GM18951 (cell line): Measurements from ENCODE around the gene EGFR.

Source experiments
- POLR2A ChIP-seq: IDR thresholded peaks from 4 replicates; pipeline ENCODE4 v1.6.1; 2011; ENCODE audit warnings: mild to moderate bottlenecking; ENCODE audit not compliant: insufficient read length, insufficient read depth; ENCODE audit errors: extremely low read depth
- in situ Hi-C: fragments of 300-500 bp; cut with MboI; formaldehyde crosslinking; loops from one replicate; pipeline ENCODE4 v1.12.0; 2022; ENCODE audit warnings: low sequenced_read_pairs, mixed read lengths, inconsistent platforms; ENCODE audit not compliant: unreplicated experiment

EGFR gene

DNA sequence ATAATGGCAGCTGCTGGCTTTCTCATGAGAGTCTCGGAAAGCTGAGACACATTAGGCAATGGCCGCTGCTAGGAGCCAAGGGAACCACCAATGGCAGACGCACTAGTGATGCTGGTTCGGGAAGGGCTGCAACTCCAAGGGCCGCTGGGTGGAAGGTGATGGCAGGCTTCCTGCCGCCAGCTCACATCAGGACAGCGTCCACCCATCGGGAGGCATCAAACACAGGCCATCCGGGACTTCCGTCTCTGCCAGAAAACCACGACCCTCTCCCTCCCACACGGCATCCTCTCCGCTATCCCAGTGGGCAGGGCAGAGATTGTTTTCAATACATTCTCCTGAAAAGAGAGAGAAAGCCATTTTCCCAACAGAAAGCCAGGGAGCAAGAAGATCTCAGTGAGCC lies 27.5 kb upstream of the EGFR start:
- in situ Hi-C loops, result no loop called here
- TF ChIP-seq POLR2A, result no peak

DNA sequence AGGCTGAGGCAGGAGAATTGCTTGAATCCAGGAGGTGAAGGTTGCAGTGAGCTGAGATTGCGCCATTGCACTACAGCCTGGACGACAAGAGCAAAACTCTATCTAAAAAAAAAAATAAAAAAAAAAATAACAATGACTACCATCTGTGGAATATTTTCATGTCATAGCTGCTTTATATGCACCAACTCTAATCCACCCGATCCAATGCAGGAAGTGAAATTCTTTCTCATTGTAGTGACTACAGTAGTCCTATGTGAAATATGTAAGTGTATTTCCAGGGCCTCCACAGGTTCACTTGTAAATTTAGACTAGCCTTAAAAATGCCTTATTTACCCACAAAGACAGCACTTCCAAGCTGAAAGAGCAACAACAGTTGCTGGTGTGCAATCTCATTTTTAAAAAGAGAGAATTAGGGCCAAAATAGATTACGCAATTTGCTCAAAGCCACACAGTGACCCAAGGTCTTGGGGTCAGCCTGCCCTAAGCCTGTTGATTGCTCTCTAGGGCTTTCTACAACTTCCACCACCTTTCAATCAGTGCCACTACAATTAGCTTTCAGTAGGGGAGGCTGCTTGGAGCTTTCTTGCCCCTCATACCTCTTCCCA lies 25.8 kb upstream of the EGFR start:
- no peak for TF ChIP-seq POLR2A
- in situ Hi-C loops, result no loop called here

GRCh38 chr7:54995166-54995565 lies 23.7 kb upstream of the EGFR start:
- no peak for TF ChIP-seq POLR2A
- in situ Hi-C loops, result no loop called here

- TF ChIP-seq POLR2A, result no peak
- in situ Hi-C loops, result no loop called here
These were observed 23.0 kb upstream of the EGFR start for GRCh38 chr7:54995610-54996363.

DNA sequence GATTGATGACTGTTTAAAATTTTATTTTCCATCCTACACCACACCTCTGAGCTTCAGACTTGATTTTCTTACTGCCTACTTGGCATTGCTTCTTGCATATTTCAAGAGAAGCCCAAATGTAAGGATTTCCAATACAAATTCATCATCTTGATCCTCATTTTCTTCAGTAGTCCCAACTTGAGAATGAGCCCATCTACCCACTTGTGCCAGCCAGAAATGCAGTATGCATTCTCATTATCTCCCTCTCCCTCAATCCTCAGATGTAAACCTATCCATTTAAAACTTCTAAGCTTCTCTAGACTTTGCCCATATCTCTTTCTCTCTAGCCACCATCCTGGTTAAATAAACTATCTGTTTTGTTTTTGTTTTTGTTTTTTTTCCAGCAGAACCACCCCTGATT lies 22.4 kb upstream of the EGFR start:
- no peak for TF ChIP-seq POLR2A
- in situ Hi-C loops, result no loop called here

GRCh38 chr7:55004579-55004978 lies 14.2 kb upstream of the EGFR start:
- no peak for TF ChIP-seq POLR2A
- in situ Hi-C loops, result no loop called here

- in situ Hi-C loops, result no loop called here
- TF ChIP-seq POLR2A, result no peak
These were observed 13.5 kb upstream of the EGFR start for GRCh38 chr7:55005241-55005851.

- in situ Hi-C loops, result no loop called here
These were observed 12.3 kb upstream of the EGFR start for GRCh38 chr7:55006499-55006898.

DNA sequence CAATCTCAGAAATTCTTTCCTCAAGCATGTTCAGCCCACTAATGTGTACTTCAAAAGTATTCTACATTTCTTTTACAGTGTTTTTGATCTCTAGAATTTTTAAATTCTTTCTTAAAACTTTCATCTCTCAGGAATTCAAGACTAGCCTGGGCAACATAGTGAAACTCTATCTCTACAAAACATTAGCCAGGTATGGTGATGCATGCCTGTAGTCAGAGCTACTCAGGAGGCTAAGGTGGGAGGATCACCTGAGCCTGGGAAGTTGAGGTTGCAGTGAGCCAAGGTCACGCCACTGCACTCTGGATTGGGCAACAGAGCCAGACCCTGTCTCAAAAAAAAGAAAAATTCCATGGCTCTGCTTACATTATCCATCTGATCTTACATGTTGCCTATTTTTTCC lies 5.0 kb upstream of the EGFR start:
- in situ Hi-C loops, result no loop called here
- TF ChIP-seq POLR2A, result no peak

More at GRCh38 chr7:55006499-55006898, 12.3 kb upstream of the EGFR start:
- TF ChIP-seq POLR2A, result no peak

GRCh38 chr7:55016061-55016745 lies 2.6 kb upstream of the EGFR start:
- in situ Hi-C loops, result no loop called here

DNA sequence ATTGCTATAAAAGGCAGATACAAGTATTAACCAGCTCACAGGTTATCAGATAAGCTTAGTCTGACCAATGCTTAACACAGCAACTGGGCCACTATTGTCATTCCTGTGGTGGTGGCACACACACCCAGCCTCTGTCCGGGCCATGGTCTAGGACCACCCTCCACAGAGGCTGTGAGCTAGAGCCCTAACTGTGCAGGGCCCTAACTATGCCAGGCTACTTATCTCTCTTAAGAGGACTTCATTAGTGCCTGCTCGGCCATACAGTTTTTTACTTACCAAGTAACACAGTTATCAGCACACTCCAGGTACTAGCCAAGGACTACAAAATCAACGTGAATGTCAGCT lies 2.1 kb upstream of the EGFR start:
- no peak for TF ChIP-seq POLR2A
- in situ Hi-C loops, result no loop called here

More at GRCh38 chr7:55016061-55016745, 2.6 kb upstream of the EGFR start:
- TF ChIP-seq POLR2A, result no peak

- in situ Hi-C loops, result no loop called here
- no peak for TF ChIP-seq POLR2A
These were observed 976 bp upstream of the EGFR start for GRCh38 chr7:55017841-55018240.

DNA sequence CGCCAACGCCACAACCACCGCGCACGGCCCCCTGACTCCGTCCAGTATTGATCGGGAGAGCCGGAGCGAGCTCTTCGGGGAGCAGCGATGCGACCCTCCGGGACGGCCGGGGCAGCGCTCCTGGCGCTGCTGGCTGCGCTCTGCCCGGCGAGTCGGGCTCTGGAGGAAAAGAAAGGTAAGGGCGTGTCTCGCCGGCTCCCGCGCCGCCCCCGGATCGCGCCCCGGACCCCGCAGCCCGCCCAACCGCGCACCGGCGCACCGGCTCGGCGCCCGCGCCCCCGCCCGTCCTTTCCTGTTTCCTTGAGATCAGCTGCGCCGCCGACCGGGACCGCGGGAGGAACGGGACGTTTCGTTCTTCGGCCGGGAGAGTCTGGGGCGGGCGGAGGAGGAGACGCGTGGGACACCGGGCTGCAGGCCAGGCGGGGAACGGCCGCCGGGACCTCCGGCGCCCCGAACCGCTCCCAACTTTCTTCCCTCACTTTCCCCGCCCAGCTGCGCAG lies 424 bp downstream of the EGFR start:
- TF ChIP-seq POLR2A, result no peak
- in situ Hi-C loops, result no loop called here

DNA sequence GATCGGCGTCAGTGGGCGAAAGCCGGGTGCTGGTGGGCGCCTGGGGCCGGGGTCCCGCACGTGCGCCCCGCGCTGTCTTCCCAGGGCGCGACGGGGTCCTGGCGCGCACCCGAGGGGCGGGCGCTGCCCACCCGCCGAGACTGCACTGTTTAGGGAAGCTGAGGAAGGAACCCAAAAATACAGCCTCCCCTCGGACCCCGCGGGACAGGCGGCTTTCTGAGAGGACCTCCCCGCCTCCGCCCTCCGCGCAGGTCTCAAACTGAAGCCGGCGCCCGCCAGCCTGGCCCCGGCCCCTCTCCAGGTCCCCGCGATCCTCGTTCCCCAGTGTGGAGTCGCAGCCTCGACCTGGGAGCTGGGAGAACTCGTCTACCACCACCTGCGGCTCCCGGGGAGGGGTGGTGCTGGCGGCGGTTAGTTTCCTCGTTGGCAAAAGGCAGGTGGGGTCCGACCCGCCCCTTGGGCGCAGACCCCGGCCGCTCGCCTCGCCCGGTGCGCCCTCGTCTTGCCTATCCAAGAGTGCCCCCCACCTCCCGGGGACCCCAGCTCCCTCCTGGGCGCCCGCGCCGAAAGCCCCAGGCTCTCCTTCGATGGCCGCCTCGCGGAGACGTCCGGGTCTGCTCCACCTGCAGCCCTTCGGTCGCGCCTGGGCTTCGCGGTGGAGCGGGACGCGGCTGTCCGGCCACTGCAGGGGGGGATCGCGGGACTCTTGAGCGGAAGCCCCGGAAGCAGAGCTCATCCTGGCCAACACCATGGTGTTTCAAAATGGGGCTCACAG lies 1.1 kb downstream of the EGFR start:
- no peak for TF ChIP-seq POLR2A
- in situ Hi-C loops, result no loop called here
